H4 (cell line): ENCODE measurements around the gene PLXNA4. TPM values are rescaled to one million over a fixed set of nuclear protein-coding genes. Genes with fewer than 3 reads are reported as not detected.

Experiments
- DNase-seq: peaks from one replicate; pipeline ENCODE4 v3.0.0-alpha.2; 2015; ENCODE audit warnings: low spot score
- total RNA-seq: library from RNA; depleted of rRNA; stranded (reverse); fragments of >200 nt; shearing (Covaris generic); gene quantifications from 2 replicates; pipeline ENCODE4 v1.2.3, GENCODE V29; 2014

Gene PLXNA4
- total RNA-seq, 1 experiment from 2014 or later: 0.19 TPM

GRCh38 chr7:132562690-132563089 lies 13.6 kb downstream of the PLXNA4 start:
- DNase-seq: no peak

- DNase-seq: no peak
Measured at GRCh38 chr7:132561763-132562162, 14.5 kb downstream of the PLXNA4 start.

- DNase-seq: no peak
Measured at GRCh38 chr7:132560825-132561529, 15.3 kb downstream of the PLXNA4 start.

GRCh38 chr7:132560105-132560504 lies 16.2 kb downstream of the PLXNA4 start:
- no peak for DNase-seq

- no peak for DNase-seq
Measured at GRCh38 chr7:132558815-132559214, 17.5 kb downstream of the PLXNA4 start.

GRCh38 chr7:132557489-132558044 lies 18.7 kb downstream of the PLXNA4 start:
- peak; percentile 48 for DNase-seq

GRCh38 chr7:132554446-132554845 lies 21.8 kb downstream of the PLXNA4 start:
- DNase-seq: no peak

GRCh38 chr7:132553031-132553430 lies 23.2 kb downstream of the PLXNA4 start:
- DNase-seq: no peak

- no peak for DNase-seq
Measured at GRCh38 chr7:132551886-132552285, 24.4 kb downstream of the PLXNA4 start.

GRCh38 chr7:132551439-132551838 lies 24.8 kb downstream of the PLXNA4 start:
- DNase-seq: no peak

GRCh38 chr7:132548489-132549078 lies 27.7 kb downstream of the PLXNA4 start:
- DNase-seq: peak; percentile 49

GRCh38 chr7:132547821-132548220 lies 28.4 kb downstream of the PLXNA4 start:
- no peak for DNase-seq

- DNase-seq: no peak
Measured at GRCh38 chr7:132546366-132547127, 29.7 kb downstream of the PLXNA4 start.

GRCh38 chr7:132545756-132546155 lies 30.5 kb downstream of the PLXNA4 start:
- DNase-seq: no peak

GRCh38 chr7:132544999-132545398 lies 31.3 kb downstream of the PLXNA4 start:
- no peak for DNase-seq

- DNase-seq: no peak
Measured at GRCh38 chr7:132544025-132544424, 32.2 kb downstream of the PLXNA4 start.

- DNase-seq: no peak
Measured at GRCh38 chr7:132542895-132543294, 33.4 kb downstream of the PLXNA4 start.

GRCh38 chr7:132541656-132542055 lies 34.6 kb downstream of the PLXNA4 start:
- DNase-seq: no peak

- no peak for DNase-seq
Measured at GRCh38 chr7:132537456-132538145, 38.7 kb downstream of the PLXNA4 start.

- DNase-seq: no peak
Measured at GRCh38 chr7:132536654-132537395, 39.4 kb downstream of the PLXNA4 start.

GRCh38 chr7:132533916-132534315 lies 42.4 kb downstream of the PLXNA4 start:
- DNase-seq: no peak
